Activated CD8-positive, alpha-beta memory T cell treated with anti-CD3 and anti-CD28 coated beads for 24 hours (primary cell): Measurements from ENCODE around the gene TIMM29.
"Not testable (repeated sequence)": the region's sequence is repeated elsewhere in the genome, so short reads cannot be mapped to it uniquely, and the experiment has no call there.

Experiments used
- DNase-seq: peaks from one replicate; pipeline ENCODE4 v3.0.0-alpha.2; 2020

Gene TIMM29

DNA sequence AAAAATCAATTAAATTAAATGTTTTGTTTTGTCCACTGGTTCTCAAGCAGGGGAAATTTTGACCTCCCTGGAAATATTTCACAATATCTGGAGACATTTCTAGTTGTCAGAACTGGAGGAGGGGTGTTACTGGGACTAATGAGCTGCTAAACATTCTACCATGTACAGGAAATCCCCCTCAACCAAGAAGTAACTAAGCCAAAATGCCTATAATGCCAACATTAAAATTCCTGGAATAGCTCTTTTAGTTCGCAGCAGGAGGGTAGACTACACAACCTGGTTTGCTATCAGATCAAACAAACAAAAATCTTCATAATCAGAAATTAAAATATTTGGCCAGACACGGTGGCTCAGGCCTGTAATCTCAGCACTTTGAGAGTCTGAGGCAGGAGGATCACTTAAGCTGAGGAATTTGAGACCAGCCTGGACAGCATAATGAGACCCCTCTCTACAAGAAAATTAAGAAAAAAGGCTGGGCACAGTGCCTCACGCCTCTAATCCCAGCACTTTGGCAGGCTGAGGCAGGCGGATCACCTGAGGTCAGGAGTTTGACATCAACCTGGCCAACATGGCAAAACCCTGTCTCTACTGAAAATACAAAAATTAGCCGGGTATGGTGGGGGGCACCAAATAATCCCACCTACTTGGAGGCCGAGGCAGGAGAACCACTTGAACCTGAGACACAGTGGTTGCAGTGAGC, 18.5 kb downstream of the TIMM29 start:
- DNase-seq, result no peak

DNA sequence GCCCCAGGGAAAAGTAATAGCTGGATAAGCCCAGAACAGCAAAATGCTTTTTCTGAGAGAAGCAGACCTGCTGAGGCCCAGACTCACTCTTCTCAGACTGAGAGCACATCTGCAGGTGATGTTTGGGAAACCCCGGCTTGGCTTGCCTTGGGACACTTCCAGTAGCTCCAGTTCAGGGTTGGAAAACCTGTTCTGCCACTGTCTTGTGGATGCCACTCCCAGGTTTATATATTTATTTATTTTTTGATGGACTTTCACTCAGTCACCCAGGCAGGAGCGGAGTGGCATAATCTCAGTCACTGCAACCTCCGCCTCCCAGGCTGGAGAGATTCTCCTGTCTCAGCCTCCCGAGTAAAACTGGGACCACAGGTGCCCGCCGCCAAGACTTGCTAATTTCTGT, 24.2 kb downstream of the TIMM29 start:
- DNase-seq, result no peak

DNA sequence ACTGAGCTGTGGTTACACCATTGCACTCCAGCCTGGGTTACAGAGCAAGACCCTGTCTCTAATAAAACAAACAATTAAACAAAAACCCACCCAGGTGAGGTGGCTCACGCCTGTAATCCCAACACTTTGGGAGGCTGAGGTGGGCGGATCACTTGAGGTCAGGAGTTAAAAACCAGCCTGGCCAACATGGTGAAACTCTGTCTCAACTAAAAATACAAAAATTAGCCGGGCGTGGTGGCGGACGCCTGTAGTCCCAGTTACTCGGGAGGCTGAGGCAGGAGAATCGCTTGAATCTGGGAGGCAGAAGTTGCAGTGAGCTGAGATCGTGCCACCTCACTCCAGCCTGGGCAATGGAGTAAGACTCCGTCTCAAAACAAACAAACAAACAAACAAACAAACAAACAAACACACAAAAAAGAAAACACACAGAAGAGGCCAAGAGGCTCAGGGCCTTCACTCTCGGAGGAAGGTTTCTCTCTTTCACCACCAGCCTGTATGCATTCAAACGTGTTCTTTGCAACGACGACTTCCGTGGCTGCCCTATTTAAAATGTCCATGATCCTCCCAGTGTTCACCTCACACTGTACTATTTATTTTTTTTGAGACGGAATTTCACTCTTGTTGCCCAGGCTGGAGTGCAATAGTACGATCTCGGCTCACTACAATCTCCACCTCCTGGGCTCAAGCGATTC, 30.8 kb downstream of the TIMM29 start:
- DNase-seq, result not testable (repeated sequence)

- peak; percentile 98 for DNase-seq
Measured at GRCh38 chr19:10960314-10961072, 31.9 kb downstream of the TIMM29 start, which contains the start of gene SMARCA4. TSS of gene SMARCA4 (plus strand) at chr19:10961030. CDS start at chr19:10984152, 23,122 bp downstream.

DNA sequence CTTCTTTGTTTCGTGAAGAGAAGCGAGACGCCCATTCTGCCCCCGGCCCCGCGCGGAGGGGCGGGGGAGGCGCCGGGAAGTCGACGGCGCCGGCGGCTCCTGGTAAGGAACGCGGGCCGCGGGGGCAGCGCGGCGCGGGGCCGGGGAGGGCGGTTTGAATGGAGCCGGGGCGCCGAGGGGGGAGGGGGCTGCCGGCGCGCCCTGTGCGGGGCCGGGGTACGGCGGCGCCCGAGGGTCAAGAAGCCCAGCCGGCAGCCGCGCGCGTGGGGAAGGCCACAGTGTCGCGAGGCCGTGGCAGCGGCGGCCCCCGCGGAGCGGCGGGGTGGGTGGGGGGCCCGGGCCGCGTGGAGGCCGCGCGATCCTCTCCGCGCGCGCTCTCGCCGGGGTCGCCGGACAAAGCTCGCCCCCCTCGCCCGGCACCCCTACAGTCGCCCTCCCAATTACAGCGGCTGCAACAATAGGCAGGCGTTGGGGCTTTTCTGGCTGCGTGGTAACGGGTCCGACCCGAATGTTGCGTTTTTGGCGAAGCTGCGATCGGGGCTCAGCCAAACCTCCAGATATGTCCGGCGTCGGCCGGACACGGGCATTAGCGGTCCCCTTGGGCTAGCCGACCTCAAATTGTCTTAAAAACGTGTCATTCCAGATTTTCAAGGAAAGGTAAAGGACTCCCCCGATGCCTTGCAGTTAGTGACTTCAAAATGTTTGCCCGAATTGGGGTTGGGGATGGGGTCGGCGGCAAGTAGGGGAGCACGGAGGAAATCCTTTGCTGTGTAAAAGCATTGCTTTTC, 32.7 kb downstream of the TIMM29 start:
- DNase-seq, result peak; percentile 75

DNA sequence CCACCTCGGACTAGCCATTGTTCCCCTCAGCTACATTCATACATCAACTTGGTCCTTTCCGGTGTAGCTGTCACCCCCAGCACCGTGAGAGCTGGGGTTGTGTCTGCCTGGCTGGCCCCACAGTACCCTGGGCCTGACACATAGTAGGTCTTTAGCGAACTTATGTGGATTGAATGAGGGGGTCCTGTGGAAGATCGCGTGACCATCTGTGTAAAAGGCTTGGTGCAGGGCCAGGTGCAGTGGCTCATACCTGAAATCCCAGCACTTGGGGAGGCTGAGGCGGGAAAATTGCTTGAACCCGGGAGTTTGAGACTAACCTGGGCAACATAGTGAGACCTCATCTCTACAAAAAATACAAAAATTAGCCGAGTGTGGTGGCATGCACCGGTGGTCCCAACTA, 34.3 kb downstream of the TIMM29 start:
- DNase-seq, result no peak

- DNase-seq, result no peak
Measured at GRCh38 chr19:10963865-10964264, 35.3 kb downstream of the TIMM29 start.

DNA sequence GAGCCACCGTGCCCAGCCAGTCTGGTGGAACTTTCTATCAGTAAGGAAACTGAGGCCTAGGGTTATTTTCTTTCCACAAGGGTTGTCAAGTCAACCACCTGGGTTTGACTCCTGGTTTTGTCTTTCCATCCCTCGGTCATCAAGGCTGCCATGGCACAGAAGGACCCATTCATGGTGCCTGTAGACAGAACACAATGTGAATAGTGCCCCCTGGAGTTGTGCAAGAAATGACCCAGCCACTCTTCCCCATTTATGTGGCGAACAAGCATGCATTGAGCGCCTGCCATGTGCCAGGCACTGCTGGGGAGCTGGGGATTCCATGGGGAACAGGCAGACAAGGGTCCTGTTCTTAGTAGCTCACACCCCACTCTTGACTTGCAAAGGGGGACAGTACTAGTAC, 36.3 kb downstream of the TIMM29 start:
- no peak for DNase-seq

DNA sequence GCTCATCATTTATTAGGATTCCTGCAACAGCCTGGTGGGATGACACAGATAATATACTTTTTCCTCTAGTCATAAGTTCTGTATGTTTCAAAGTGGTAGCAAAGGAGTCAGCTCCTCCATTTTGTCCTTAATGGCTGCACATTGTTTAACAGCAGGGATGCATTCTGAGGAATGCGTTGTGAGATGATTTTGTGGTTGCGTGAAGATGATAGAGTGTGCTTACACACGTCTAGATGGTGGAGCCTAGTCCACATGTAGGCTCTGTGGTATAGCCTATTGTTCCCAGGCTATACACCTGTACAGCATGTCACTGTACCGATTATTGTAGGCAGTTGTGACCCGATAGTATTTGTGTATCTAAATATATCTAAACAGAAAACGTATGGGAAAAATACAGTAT, 36.8 kb downstream of the TIMM29 start:
- no peak for DNase-seq

DNA sequence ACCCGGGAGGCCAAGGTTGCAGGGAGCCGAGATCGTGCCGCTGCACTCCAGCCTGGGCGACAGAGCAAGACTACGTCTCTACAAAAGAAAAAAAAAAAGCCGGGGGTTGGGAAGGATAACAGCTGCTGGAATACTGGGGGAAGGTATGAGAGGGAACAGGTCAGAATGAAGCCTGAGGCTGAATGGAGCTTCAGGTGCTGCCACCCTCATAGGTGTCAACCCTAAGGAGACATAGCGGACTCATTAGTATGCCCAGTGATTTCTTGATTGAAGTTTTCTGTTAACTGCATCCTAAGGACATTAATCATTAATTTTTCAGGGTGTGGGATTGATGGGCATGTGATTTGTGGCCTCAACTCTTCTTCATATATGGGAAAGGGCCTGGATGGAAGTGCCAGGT, 38.2 kb downstream of the TIMM29 start:
- no peak for DNase-seq

GRCh38 chr19:10968527-10969135, 40.0 kb downstream of the TIMM29 start:
- no peak for DNase-seq

DNA sequence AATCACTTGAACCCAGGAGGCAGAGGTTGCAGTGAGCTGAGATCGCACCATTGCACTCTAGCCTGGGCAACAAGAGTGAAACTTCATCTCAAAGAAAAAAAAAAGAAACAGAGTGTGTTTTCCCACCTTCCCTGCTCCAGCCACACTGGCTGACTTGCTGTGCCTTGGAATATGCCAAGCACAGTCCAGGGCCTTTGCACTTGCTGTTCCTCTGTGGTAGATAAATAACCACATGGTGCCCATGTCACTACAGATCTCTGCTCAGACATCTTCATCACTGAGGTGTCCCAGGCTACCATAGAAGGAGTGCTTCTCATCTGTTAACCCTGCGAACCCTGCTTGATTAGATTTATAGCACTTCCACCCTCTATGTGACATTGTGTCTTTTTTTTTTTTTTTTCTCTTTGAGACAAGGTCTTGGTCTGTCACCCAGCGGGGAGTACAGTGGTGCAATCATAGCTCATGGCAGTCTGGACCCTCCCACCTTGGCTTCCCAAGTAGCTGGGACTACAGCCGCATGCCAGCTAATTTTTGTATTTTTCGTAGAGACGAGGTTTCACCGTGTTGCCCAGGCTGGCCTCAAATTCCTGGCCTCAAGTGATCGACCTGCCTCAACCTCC, 42.6 kb downstream of the TIMM29 start:
- DNase-seq, result no peak

GRCh38 chr19:10975374-10976130, 46.9 kb downstream of the TIMM29 start:
- no peak for DNase-seq

DNA sequence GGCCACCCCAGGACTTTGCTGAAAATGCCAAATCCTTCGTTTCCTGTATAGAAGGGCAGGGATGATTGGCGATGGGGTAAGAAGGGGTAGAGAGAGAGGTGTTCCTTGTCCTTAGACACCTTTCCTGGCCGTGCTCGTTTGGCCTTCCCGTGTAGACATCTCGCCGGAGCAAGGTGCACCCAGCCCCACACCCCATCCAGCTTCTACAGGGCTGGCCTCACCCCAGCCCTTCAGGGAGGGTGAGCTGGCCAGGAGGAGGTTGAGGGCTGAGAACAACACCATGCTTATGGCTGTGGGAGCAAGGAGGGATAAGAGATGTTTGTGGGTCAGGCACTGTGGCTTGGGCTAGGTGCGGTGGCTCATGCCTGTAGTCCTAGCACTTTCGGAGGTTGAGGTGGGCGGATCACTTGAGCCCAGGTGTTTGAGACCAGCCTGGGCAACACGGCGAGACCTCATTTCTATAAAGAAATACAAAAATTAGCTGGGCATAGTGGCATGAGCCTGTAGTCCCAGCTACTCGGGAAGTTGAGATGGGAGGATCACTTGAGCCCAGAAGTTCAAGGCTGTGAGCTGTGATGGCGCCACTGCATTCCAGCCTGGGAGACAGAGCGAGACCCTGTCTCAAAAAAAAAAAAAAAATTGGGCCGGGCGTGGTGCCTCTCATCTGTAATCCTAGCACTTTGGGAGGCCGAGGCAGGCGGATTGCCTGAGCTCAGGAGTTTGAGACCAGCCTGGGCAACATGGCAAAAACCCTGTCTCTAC, 47.7 kb downstream of the TIMM29 start:
- no peak for DNase-seq

GRCh38 chr19:10977742-10978092, 49.1 kb downstream of the TIMM29 start:
- DNase-seq, result no peak
